Prostate gland (tissue), 2 donors: ENCODE results near the gene WIF1.

ENCODE experiments used
- CTCF ChIP-seq, 4 experiments: fragments of 200-600 bp in 2 of 4; fragments of 450-650 bp in 2 of 4; sonication (generic) in 2 of 4; IDR thresholded peaks; 1 replicate in 3 of 4; 2 replicates in 1 of 4; pipeline ENCODE4 v1.5.1; 2016 to 2019; ENCODE audit warnings: antibody characterized with exemption in 4 of 4, mild to moderate bottlenecking in 2 of 4, moderate library complexity in 2 of 4
- POLR2A ChIP-seq: fragments of 450-650 bp; IDR thresholded peaks from one replicate; pipeline ENCODE4 v1.6.1; 2016; ENCODE audit warnings: antibody characterized with exemption, mild to moderate bottlenecking

GRCh38 chr12:65055859-65056258 lies 65.2 kb downstream of the WIF1 start:
- TF ChIP-seq CTCF (IDR thresholded peaks at IDR 0.05), result no peak
- no peak for TF ChIP-seq POLR2A
